ENCODE results near the gene RBP7. TPM values are rescaled to one million over a fixed set of nuclear protein-coding genes. Genes with fewer than 3 reads are reported as not detected.

RBP7 gene
- polyA plus RNA-seq, 3 donors, result 29.2 to 33.2 (median 31.0) TPM

DNA sequence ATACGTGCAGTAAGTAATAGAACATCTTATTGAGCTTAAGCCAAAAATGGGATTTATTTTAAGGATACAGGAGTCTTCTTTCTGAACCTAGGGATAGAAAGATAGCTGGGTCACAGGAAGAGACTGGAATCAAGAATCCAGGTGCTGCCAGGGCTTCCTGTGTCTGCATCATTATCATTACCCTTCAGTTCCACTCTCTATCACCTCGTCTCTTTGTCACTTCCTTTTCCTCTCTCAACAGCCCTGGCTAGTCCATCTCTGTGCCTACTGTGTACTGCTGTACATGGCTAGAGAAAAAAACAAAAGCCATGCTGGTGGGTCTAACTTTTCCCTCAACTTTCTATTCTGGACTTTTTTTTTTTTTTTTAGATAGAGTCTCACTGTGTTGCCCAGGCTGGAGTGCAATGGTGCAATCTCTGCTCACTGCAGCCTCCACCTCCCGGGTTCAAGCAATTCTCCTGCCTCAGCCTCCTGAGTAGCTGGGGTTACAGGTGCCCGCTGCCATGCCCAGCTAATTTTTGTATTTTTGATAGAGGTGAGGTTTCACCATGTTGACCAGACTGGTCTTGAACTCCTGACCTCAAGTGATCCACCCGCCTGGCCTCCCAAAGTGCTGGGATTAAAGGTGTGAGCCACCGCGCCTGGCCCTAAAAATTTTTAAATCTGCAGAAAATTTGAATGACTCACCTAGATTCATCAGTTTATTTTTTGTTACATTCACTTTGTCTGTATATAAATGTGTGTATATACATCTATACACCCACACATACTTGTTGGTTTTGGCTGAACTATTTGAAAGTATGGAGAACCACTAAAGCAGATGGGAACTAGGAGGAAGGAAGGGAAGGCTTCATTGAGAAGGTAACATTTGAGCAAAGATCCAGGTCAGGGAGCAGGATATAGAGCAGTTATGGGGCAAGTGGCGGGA lies 67.7 kb downstream of the RBP7 start:
- no peak for DNase-seq (ENCODE audit: low read depth in 3 of 3, low spot score in 2 of 3)

- DNase-seq (ENCODE audit: low read depth in 3 of 3, low spot score in 2 of 3), result no peak
These were observed 68.3 kb downstream of the RBP7 start for GRCh38 chr1:10065344-10065685.

Other genes starting within 250 kb of the RBP7 start
- gene CLSTN1, start 173.3 kb upstream of the RBP7 start, polyA plus RNA-seq (ENCODE audit: insufficient read length in 3 of 3), result 100 to 1,000 TPM; 127 to 142 (median 137) TPM
- 10 to 100 TPM; 29.9 to 31.4 (median 30.9) TPM for gene CTNNBIP1, start 87.0 kb upstream of the RBP7 start, polyA plus RNA-seq (ENCODE audit: insufficient read length in 3 of 3)
- 10 to 100 TPM; 73.3 to 80.5 (median 75.9) TPM for gene LZIC, start 53.8 kb upstream of the RBP7 start, polyA plus RNA-seq (ENCODE audit: insufficient read length in 3 of 3)
- gene NMNAT1, start 53.8 kb upstream of the RBP7 start, polyA plus RNA-seq (ENCODE audit: insufficient read length in 3 of 3), result 10 to 100 TPM; 23.0 to 24.0 (median 23.0) TPM
- 10 to 100 TPM; 45.5 to 51.3 (median 49.9) TPM for gene UBE4B, start 35.7 kb downstream of the RBP7 start, polyA plus RNA-seq (ENCODE audit: insufficient read length in 3 of 3)
- 10 to 100 TPM; 43.6 to 45.6 (median 43.8) TPM for gene KIF1B, start 213.3 kb downstream of the RBP7 start, polyA plus RNA-seq (ENCODE audit: insufficient read length in 3 of 3)

Measured in right renal cortex interstitium (tissue), 3 donors.